Natural killer cell (primary cell): ENCODE results near the gene ZFHX3. TPM values are rescaled to one million over a fixed set of nuclear protein-coding genes. Genes with fewer than 3 reads are reported as not detected.

ENCODE experiments used
- ATAC-seq, 3 donors: fragments of 150-1000 bp in 2 of 3; fragments of 200-7000 bp in 1 of 3; cut with Tn5 transposase; 1 replicate in 1 of 3; 2 replicates in 2 of 3; pipeline ENCODE4 v1.10.0; 2021; ENCODE audit warnings: mild to moderate bottlenecking in 2 of 3, moderate library complexity in 2 of 3
- DNase-seq, 2 donors: peaks; one replicate each; pipeline versions ENCODE4 v3.0.0 to v3.0.0-alpha.2; 2013 to 2021; ENCODE audit warnings: mixed read lengths in 1 of 2
- H3K27ac ChIP-seq: one replicate; pipeline ENCODE4 v1.5.1; 2013; ENCODE audit warnings: mild to moderate bottlenecking, low read length
- H3K27me3 ChIP-seq: one replicate; pipeline ENCODE4 v1.6.1; 2013; ENCODE audit warnings: low read length; ENCODE audit not compliant: control insufficient read depth, insufficient read depth
- H3K36me3 ChIP-seq: one replicate; pipeline ENCODE4 v1.6.1; 2013; ENCODE audit warnings: low read length; ENCODE audit not compliant: control insufficient read depth, insufficient read depth
- H3K4me1 ChIP-seq: one replicate; pipeline ENCODE4 v1.6.1; 2013; ENCODE audit warnings: low read length; ENCODE audit not compliant: control insufficient read depth, insufficient read depth
- H3K4me3 ChIP-seq: one replicate; pipeline ENCODE4 v1.5.1; 2013; ENCODE audit warnings: low read length
- H3K9me3 ChIP-seq: one replicate; pipeline ENCODE4 v1.6.1; 2013; ENCODE audit warnings: low read length; ENCODE audit not compliant: control insufficient read depth, insufficient read depth
- H3K27ac Mint-ChIP-seq, 2 donors: one replicate each; pipeline ENCODE4 v1.8.0; 2022; ENCODE audit warnings: mild to moderate bottlenecking in 2 of 2, mixed read lengths in 2 of 2, moderate library complexity in 1 of 2
- H3K27me3 Mint-ChIP-seq, 2 donors: one replicate each; pipeline ENCODE4 v1.8.0; 2022; ENCODE audit warnings: low read depth in 2 of 2, mixed read lengths in 2 of 2
- H3K36me3 Mint-ChIP-seq: one replicate; pipeline ENCODE4 v1.8.0; 2022; ENCODE audit warnings: mixed read lengths
- H3K4me1 Mint-ChIP-seq, 2 donors: one replicate each; pipeline ENCODE4 v1.8.0; 2022; ENCODE audit warnings: mixed read lengths in 2 of 2
- H3K4me3 Mint-ChIP-seq: one replicate; pipeline ENCODE4 v1.8.0; 2022; ENCODE audit warnings: mild to moderate bottlenecking, moderate library complexity, mixed read lengths
- H3K9me3 Mint-ChIP-seq, 2 donors: one replicate each; pipeline ENCODE4 v1.8.0; 2022; ENCODE audit warnings: mixed read lengths in 2 of 2
- CTCF ChIP-seq: fragments of 200-600 bp; IDR thresholded peaks from one replicate; pipeline ENCODE4 v1.8.0; 2022; ENCODE audit warnings: antibody characterized with exemption
- WGBS: methylation state at CpG from one replicate; pipeline ENCODE4 v1.1.7; 2013; ENCODE audit warnings: missing lambda C conversion rate; ENCODE audit not compliant: insufficient coverage; 5-methylcytosine and 5-hydroxymethylcytosine counted together
- intact Hi-C: fragments of 100-400 bp; cut with micrococcal nuclease; formaldehyde crosslinking; loops from one replicate; pipeline ENCODE4 v1.14.2; 2022
- total RNA-seq, 4 donors: library from RNA; stranded (reverse); fragments of 120-200 nt in 1 of 4; gene quantifications; one replicate each; pipeline versions ENCODE4 v1.2.3 to v1.2.4, GENCODE V29; 2013 to 2022

ZFHX3 gene
- total RNA-seq, 3 donors from 2014 or later (not counting 1 experiment from before 2014, with no cell fraction given) = 5.8 to 7.8 (median 7.5) TPM

- peaks cover 23 to 26% of the 10 kb centered on the region in 2 donors for H3K4me1 Mint-ChIP-seq
- TF ChIP-seq CTCF = no peak
- no peaks in the 10 kb centered on the region for H3K4me1 ChIP-seq
- no peak overlapping the region for H3K27ac ChIP-seq
- intact Hi-C loops = no loop called here
- no peaks in the 10 kb centered on the region for H3K9me3 ChIP-seq
- no peak overlapping the region for H3K4me3 ChIP-seq
- peak overlapping the region in 1 of 2 donors; percentile 47 for H3K27ac Mint-ChIP-seq
- no peaks in the 10 kb centered on the region for H3K9me3 Mint-ChIP-seq
- H3K27me3 Mint-ChIP-seq = no peaks in the 10 kb centered on the region
- no peaks in the 10 kb centered on the region for H3K27me3 ChIP-seq
- ATAC-seq (no peak), DNase-seq (no peak)
- no peaks in the 10 kb centered on the region for H3K36me3 Mint-ChIP-seq
- no peak overlapping the region for H3K4me3 Mint-ChIP-seq
- no peaks in the 10 kb centered on the region for H3K36me3 ChIP-seq
- WGBS = 91% methylated on average over 17 of the region's 17 CpGs
These were observed 113.1 kb downstream of the ZFHX3 start for GRCh38 chr16:72934636-72935403.

- no peaks in the 10 kb centered on the region for H3K9me3 Mint-ChIP-seq
- Histone ChIP-seq H3K4me1 (no peaks in the 10 kb centered on the region), H3K27me3 (no peaks in the 10 kb centered on the region), H3K4me3 (no peak overlapping the region), H3K27ac (no peak overlapping the region), H3K9me3 (no peaks in the 10 kb centered on the region), H3K36me3 (no peaks in the 10 kb centered on the region)
- H3K27me3 Mint-ChIP-seq = no peaks in the 10 kb centered on the region
- no peaks in the 10 kb centered on the region for H3K36me3 Mint-ChIP-seq
- no peak for ATAC-seq
- WGBS = 93% methylated on average over 10 of the region's 11 CpGs
- intact Hi-C loops = no loop called here
- peak overlapping the region; percentile 70 to 81 for H3K27ac Mint-ChIP-seq
- H3K4me3 Mint-ChIP-seq = peak overlapping the region; percentile 58
- H3K4me1 Mint-ChIP-seq = peaks cover 23 to 26% of the 10 kb centered on the region in 2 donors
- TF ChIP-seq CTCF = no peak
- no peak for DNase-seq
These were observed 115.1 kb downstream of the ZFHX3 start for GRCh38 chr16:72932677-72933335.

GRCh38 chr16:72932050-72932449, 115.9 kb downstream of the ZFHX3 start:
- Histone ChIP-seq H3K4me1 (no peaks in the 10 kb centered on the region), H3K27me3 (no peaks in the 10 kb centered on the region), H3K4me3 (no peak overlapping the region), H3K36me3 (no peaks in the 10 kb centered on the region), H3K9me3 (no peaks in the 10 kb centered on the region), H3K27ac (peak overlapping the region; percentile 35)
- Mint-ChIP-seq H3K4me3 (peak overlapping the region; percentile 50), H3K9me3 (no peaks in the 10 kb centered on the region), H3K4me1 (peaks cover 23 to 26% of the 10 kb centered on the region in 2 donors), H3K27me3 (no peaks in the 10 kb centered on the region), H3K36me3 (no peaks in the 10 kb centered on the region), H3K27ac (peak overlapping the region; percentile 70 to 81)
- ATAC-seq = peak; percentile 44 to 69 (median 69)
- intact Hi-C loops = no loop called here
- peak in 1 of 2 donors; percentile 11 for DNase-seq
- no peak for TF ChIP-seq CTCF
- WGBS = 25% methylated on average over 1 of the region's 2 CpGs
